GM19023 (cell line): Measurements from ENCODE around the gene JAM3.

Source experiments
- ATAC-seq: cut with Tn5 transposase; IDR thresholded peaks from one replicate; pipeline ENCODE4 v1.9.1; 2021; ENCODE audit warnings: mild to moderate bottlenecking, moderate library complexity; ENCODE audit not compliant: unreplicated experiment

Gene JAM3

DNA sequence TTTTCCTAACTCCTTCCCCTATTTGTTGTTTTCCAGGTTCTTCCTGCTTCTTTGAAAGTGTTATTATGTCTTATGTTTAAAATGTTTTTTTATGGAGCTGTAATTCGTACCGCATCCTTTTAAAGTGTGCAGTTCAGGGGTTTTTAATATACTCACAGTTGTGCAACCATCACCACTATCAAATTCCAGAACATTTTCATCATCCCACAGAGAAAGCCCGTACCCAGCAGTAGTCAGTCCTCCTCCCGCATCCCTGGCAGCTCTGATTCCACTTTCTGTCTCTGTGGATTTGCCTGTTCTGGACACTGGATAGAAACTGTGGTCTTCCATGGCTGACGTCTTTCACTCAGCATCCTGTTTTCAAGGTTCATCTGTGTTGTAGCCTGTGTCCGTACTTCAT is 73.7 kb downstream of the JAM3 start:
- ATAC-seq = no peak

GRCh38 chr11:134143801-134144200 is 74.9 kb downstream of the JAM3 start:
- ATAC-seq = no peak

DNA sequence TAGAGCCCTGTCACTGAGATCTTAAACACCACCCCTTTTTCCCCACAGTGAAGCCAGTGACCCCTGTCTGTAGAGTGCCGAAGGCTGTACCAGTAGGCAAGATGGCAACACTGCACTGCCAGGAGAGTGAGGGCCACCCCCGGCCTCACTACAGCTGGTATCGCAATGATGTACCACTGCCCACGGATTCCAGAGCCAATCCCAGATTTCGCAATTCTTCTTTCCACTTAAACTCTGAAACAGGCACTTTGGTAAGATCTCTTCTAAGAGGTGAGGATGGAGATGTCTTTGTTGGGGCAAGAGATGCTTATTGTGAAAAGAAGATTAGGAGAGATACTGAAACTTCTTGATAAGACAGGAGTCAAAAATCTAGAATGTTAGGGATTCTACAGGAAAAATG is 75.9 kb downstream of the JAM3 start:
- no peak for ATAC-seq

DNA sequence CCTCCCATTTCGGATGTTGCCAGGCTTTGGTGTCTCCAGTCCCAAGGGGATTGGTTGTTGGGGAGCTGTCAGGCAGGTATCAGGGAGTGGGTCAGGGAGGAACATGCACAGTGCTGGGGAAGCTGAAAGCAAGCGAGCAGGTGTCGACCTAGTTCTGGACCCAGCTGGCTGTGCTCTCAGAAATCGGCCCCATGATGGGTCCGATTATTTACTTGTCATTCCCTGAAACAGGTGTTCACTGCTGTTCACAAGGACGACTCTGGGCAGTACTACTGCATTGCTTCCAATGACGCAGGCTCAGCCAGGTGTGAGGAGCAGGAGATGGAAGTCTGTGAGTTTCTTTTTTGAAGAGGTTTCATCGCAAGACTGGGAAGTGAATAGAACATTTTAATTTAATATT is 76.8 kb downstream of the JAM3 start:
- no peak for ATAC-seq

DNA sequence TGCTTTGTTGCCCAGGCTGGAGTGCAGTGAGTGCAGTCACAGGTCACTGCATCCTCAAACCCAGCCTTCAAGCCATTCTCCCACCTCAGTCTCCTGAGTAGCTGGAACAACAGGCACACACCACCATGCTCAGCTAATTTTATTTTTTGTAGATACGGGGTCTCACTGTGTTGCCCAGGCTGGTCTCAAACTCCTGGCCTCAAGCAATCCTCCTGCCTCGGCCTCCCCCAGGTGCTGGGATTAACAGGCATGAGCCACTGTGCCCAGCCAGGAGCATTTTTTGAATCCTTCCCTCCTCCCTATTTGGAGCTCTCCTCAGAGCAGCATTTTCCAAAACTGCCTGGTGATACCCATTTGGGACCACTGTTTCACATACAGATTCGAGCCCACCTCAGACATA is 77.7 kb downstream of the JAM3 start:
- ATAC-seq = no peak

GRCh38 chr11:134149371-134149770 is 80.5 kb downstream of the JAM3 start:
- no peak for ATAC-seq

DNA sequence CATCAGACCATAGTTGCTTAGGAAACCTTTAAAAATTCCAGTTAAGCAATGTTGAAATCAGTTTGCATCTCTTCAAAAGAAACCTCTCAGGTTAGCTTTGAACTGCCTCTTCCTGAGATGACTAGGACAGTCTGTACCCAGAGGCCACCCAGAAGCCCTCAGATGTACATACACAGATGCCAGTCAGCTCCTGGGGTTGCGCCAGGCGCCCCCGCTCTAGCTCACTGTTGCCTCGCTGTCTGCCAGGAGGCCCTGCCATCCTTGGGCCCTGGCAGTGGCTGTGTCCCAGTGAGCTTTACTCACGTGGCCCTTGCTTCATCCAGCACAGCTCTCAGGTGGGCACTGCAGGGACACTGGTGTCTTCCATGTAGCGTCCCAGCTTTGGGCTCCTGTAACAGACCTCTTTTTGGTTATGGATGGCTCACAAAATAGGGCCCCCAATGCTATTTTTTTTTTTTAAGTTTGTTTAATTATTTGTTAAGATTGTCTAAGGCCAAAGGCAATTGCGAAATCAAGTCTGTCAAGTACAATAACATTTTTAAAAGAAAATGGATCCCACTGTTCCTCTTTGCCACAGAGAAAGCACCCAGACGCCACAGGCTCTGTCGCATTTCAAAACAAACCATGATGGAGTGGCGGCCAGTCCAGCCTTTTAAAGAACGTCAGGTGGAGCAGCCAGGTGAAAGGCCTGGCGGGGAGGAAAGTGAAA is 81.5 kb downstream of the JAM3 start:
- no peak for ATAC-seq

GRCh38 chr11:134151083-134151747 is 82.3 kb downstream of the JAM3 start:
- no peak for ATAC-seq

GRCh38 chr11:134152696-134153095 is 83.8 kb downstream of the JAM3 start:
- ATAC-seq = no peak

- no peak for ATAC-seq
Observed at GRCh38 chr11:134153147-134153905, 84.5 kb downstream of the JAM3 start.

DNA sequence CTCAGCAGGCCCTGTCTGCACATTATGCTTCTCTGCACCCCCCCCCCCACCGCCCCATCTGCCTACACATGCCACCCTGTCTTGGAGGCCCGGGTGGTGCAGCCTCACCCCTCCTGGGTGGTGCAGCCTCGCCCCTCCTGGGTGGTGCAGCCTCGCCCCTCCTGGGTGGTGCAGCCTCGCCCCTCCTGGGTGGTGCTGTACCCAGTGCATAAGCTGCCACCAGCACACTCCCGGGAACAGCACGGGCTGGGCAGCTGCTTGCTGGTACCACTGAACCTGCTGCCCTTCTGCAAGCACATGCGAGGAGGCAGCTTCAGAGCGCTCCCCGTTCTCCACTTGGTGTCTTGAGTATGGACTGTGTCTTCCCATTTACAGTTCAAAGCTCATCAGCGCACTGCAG is 85.6 kb downstream of the JAM3 start:
- no peak for ATAC-seq

- ATAC-seq = no peak
Observed at GRCh38 chr11:134155456-134155855, 86.6 kb downstream of the JAM3 start.

- no peak for ATAC-seq
Observed at GRCh38 chr11:134155946-134156865, 87.3 kb downstream of the JAM3 start.

GRCh38 chr11:134157451-134157850 is 88.6 kb downstream of the JAM3 start:
- ATAC-seq = no peak

- no peak for ATAC-seq
Observed at GRCh38 chr11:134158023-134158422, 89.2 kb downstream of the JAM3 start.

- ATAC-seq = no peak
Observed at GRCh38 chr11:134159652-134160051, 90.8 kb downstream of the JAM3 start.

DNA sequence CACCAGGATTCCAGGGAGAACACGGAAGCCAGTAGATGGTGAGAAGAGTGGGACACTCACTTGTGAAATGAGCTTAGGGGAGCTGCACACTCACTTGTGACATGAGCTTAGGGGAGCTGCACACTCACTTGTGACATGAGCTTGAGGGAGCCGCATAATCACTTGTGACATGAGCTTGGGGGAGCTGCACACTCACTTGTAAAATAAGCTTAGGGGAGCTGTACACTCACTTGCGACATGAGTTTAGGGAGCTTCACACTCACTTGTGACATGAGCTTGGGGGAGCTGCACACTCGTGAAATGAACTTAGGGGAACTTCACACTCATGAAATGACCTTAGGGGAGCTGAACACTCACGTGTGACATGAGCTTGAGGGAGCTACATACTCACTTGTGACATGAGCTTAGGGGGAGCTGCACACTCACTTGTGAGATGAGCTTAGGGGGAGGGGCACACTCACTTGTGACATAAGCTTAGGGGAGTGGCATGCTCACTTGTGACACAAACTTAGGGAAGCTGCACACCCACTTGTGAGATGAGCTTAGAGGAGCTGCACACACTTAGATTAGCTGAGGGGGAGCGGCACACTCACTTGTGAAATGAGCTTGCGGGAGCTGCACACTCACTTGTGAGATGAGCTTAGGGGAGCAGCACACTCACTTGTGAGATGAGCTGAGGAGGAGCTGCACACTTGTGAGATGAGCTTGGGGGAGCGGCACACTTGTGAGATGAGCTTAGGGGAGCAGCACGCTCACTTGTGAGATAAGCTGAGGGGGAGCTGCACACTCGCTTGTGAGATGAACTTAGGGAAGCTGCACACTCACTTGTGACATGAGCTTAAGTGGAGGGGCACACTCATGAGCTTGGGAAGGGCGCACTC is 95.9 kb downstream of the JAM3 start:
- ATAC-seq = no peak

- no peak for ATAC-seq
Observed at GRCh38 chr11:134170177-134170918, 101.5 kb downstream of the JAM3 start.

DNA sequence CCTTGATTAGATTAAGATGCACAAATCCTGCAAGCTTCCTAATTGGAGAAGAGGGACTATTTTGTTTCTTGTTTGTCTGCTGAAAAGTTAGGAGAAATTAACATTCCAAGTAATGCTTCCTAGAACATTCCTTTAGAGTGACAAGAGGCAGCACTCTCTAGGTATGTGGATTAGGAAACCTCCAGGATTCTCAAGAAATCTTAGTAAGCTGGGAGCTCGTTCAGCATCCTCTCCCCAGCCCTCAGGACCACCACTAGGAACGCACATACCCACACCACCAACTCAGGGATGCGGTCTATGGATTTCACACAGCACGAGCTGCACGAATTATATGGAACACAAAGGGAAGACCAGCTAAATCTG is 102.0 kb downstream of the JAM3 start:
- no peak for ATAC-seq
